ENCODE data around the gene WDR1.

DNA sequence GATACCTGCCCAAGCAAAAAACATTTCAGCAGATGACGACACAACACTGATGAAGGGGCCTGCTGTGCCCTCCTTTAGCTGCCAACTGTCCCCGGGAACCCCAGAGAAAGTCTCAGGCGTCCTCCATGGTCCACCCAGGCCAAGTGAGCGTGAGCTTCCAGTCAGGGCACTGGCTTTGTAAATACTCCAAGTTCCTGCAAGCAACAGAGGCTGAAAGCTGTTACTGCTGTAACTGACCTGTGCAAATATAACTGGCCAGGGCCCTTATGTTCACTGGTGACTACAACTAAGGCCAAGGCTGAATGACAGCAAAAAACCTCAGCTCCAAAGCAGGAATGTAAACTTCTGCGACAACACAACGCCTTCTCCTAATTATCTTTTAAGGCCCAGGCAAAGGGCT is 8.2 kb downstream of the WDR1 start:
- no peak for TF ChIP-seq CTCF (IDR thresholded peaks at IDR 0.05 in 4 of 5, conservative IDR thresholded peaks at IDR 0.05 in 1 of 5)
- peak in 1 of 2 donors; percentile 21 for TF ChIP-seq POLR2A (IDR thresholded peaks at IDR 0.05)
